Adrenal gland (tissue), 12 donors: ENCODE results near the gene ZBTB7C. TPM values are rescaled to one million over a fixed set of nuclear protein-coding genes. Genes with fewer than 3 reads are reported as not detected.

Experiments
- DNase-seq, 7 donors: peaks; one replicate each; pipeline ENCODE4 v3.0.0-alpha.2; 2019 to 2020
- H3K27ac ChIP-seq, 5 donors: fragments of 200-600 bp; sonication (generic) in 4 of 5; 1 replicate in 3 of 5; 2 replicates in 2 of 5; pipeline versions ENCODE4 v1.5.1 to v1.8.0; 2016 to 2020; ENCODE audit warnings: mild to moderate bottlenecking in 1 of 5
- H3K27me3 ChIP-seq: fragments of 200-600 bp; 2 replicates; pipeline ENCODE4 v1.8.0; 2021
- H3K36me3 ChIP-seq, 2 donors: fragments of 200-600 bp; replicated peaks in 1 of 2; 1 replicate in 1 of 2; 2 replicates in 1 of 2; pipeline versions ENCODE4 v1.5.1 to v1.8.0; 2018 to 2022
- H3K4me1 ChIP-seq, 2 donors: fragments of 200-600 bp; replicated peaks in 1 of 2; 1 replicate in 1 of 2; 2 replicates in 1 of 2; pipeline versions ENCODE4 v1.5.1 to v1.8.0; 2018 to 2021
- H3K4me3 ChIP-seq, 4 donors: fragments of 200-600 bp; sonication (generic) in 3 of 4; one replicate each; pipeline ENCODE4 v1.5.1; 2016 to 2018
- H3K9me3 ChIP-seq, 3 donors: fragments of 200-600 bp; sonication (generic) in 1 of 3; replicated peaks in 1 of 3; 1 replicate in 2 of 3; 2 replicates in 1 of 3; pipeline versions ENCODE4 v1.5.1 to v1.8.0; 2016 to 2021
- CTCF ChIP-seq, 6 experiments: fragments of 450-650 bp in 4 of 6; fragments of 200-600 bp in 2 of 6; sonication (generic) in 1 of 6; IDR thresholded peaks; 1 replicate in 5 of 6; 2 replicates in 1 of 6; pipeline versions ENCODE4 v1.5.1 to v1.8.0; 2016 to 2021; ENCODE audit warnings: antibody characterized with exemption in 6 of 6, mild to moderate bottlenecking in 2 of 6, moderate library complexity in 1 of 6
- POLR2A ChIP-seq, 2 donors: fragments of 450-650 bp; IDR thresholded peaks; one replicate each; pipeline ENCODE4 v1.6.1; 2017; ENCODE audit warnings: antibody characterized with exemption in 2 of 2, mild to moderate bottlenecking in 2 of 2, moderate library complexity in 1 of 2
- WGBS, 4 donors: extraction: QIAGEN DNeasy Blood & Tissue Kit in 2 of 4; methylation state at CpG; one replicate each; pipeline versions ENCODE4 v1.1.5 to v1.1.7; 2013 to 2017; 5-methylcytosine and 5-hydroxymethylcytosine counted together
- intact Hi-C, 2 donors: fragments of 100-400 bp; cut with DNase I; formaldehyde crosslinking; loops; one replicate each; pipeline versions ENCODE4 v1.14.1 to v1.15.0; 2022 to 2023
- polyA plus RNA-seq, 3 donors: library from polyadenylated mRNA; stranded (reverse); fragments of 200-250 nt in 2 of 3; fragments of 350-450 nt in 1 of 3; fragmentation: Illumina TruSeq in 1 of 3; extraction: RNeasy Lipid Tissue Mini Kit (QIAGEN cat#74804) in 1 of 3; gene quantifications; one replicate each; pipeline ENCODE4 v1.2.3, GENCODE V29; 2013 to 2014
- total RNA-seq, 9 donors: library from RNA; depleted of rRNA in 4 of 9; stranded (reverse); fragments of >200 nt in 4 of 9; fragments of 120-200 nt in 1 of 9; fragmentation: NEBNext Ultra II Directional in 1 of 9; extraction: Animal tissue kit (Norgen Biotek cat#: 25700) in 1 of 9; gene quantifications; one replicate each; pipeline versions ENCODE4 v1.1.0 to v1.2.4, GENCODE V29; 2013 to 2023
- donor health status: healthy with polysubstance abuse.
- donor health status: Bipolar disorder and iron deficiency.
- donor health status: DM: yes; HTN: yes; CAD: no.
- donor health status: DM: no; HTN: no; CAD: no.
- donor health status: DM: no; HTN: no; CAD: no.
- donor health status: DM: yes; HTN: yes; CAD: no.

Gene ZBTB7C
- total and polyA plus RNA-seq, 12 donors, result 5.2 to 42.8 (median 26.8) TPM

- DNase-seq, result peak in 4 of 7 donors; percentile 9 to 69 (median 45)
- peaks cover 17 to 39% of the 10 kb centered on the region in 2 donors for H3K4me1 ChIP-seq
Observed at GRCh38 chr18:48393776-48394175, 15.4 kb downstream of the ZBTB7C start.

GRCh38 chr18:48393170-48393569 lies 16.0 kb downstream of the ZBTB7C start:
- H3K9me3 ChIP-seq, result no peaks in the 10 kb centered on the region
- 74 to 85% (median 79%) methylated on average over 5 of the region's 5 CpGs for WGBS, 4 donors
- H3K4me1 ChIP-seq, result peaks cover 17 to 37% of the 10 kb centered on the region in 2 donors
- no peak overlapping the region for H3K4me3 ChIP-seq
- peak in 2 of 7 donors; percentile 10 to 28 for DNase-seq
- peak overlapping the region in 1 of 5 donors; percentile 51 for H3K27ac ChIP-seq
- no peaks in the 10 kb centered on the region for H3K27me3 ChIP-seq
- TF ChIP-seq POLR2A (IDR thresholded peaks at IDR 0.05), result no peak
- no peaks in the 10 kb centered on the region for H3K36me3 ChIP-seq
- intact Hi-C loops, result no loop called here

More at GRCh38 chr18:48393776-48394175, 15.4 kb downstream of the ZBTB7C start:
- TF ChIP-seq POLR2A (IDR thresholded peaks at IDR 0.05) (no peak), CTCF (IDR thresholded peaks at IDR 0.05) (no peak)
- peak overlapping the region in 1 of 5 donors; percentile 6 for H3K27ac ChIP-seq
- H3K27me3 ChIP-seq, result no peaks in the 10 kb centered on the region
- H3K4me3 ChIP-seq, result no peak overlapping the region
- no peaks in the 10 kb centered on the region for H3K36me3 ChIP-seq
- intact Hi-C loops, result no loop called here
- no peaks in the 10 kb centered on the region for H3K9me3 ChIP-seq
- WGBS, 4 donors, result 87 to 100% (median 97%) methylated on average over 1 of the region's 1 CpG

GRCh38 chr18:48392268-48392667 lies 16.9 kb downstream of the ZBTB7C start:
- intact Hi-C loops, result no loop called here

GRCh38 chr18:48391868-48392267 lies 17.3 kb downstream of the ZBTB7C start:
- Histone ChIP-seq H3K4me3 (no peak overlapping the region), H3K9me3 (no peaks in the 10 kb centered on the region), H3K4me1 (peaks cover 17 to 41% of the 10 kb centered on the region in 2 donors), H3K27me3 (no peaks in the 10 kb centered on the region), H3K27ac (peak overlapping the region in 3 of 5 donors; percentile 30 to 57 (median 31)), H3K36me3 (no peaks in the 10 kb centered on the region)
- peak in 6 of 7 donors; percentile 33 to 64 (median 48) for DNase-seq
- intact Hi-C loops, result no loop called here
- TF ChIP-seq CTCF (IDR thresholded peaks at IDR 0.05), result no peak
- no peak for TF ChIP-seq POLR2A (IDR thresholded peaks at IDR 0.05)
- 59 to 77% (median 71%) methylated on average over 3 of the region's 3 CpGs for WGBS, 4 donors

More at GRCh38 chr18:48392268-48392667, 16.9 kb downstream of the ZBTB7C start:
- Histone ChIP-seq H3K9me3 (no peaks in the 10 kb centered on the region), H3K4me3 (no peak overlapping the region), H3K27ac (peak overlapping the region in 2 of 5 donors; percentile 31 to 57), H3K4me1 (peaks cover 17 to 37% of the 10 kb centered on the region in 2 donors), H3K27me3 (no peaks in the 10 kb centered on the region), H3K36me3 (no peaks in the 10 kb centered on the region)
- DNase-seq, result peak in 2 of 7 donors; percentile 3 to 31
- TF ChIP-seq CTCF (IDR thresholded peaks at IDR 0.05) (no peak), POLR2A (IDR thresholded peaks at IDR 0.05) (no peak)
- WGBS, 4 donors, result 27 to 45% (median 32%) methylated on average over 1 of the region's 1 CpG

- H3K27ac ChIP-seq, result peak overlapping the region in 1 of 5 donors; percentile 20
- no peak overlapping the region for H3K4me3 ChIP-seq
- intact Hi-C loops, result no loop called here
- TF ChIP-seq CTCF (IDR thresholded peaks at IDR 0.05) (no peak), POLR2A (IDR thresholded peaks at IDR 0.05) (no peak)
- H3K9me3 ChIP-seq, result no peaks in the 10 kb centered on the region
- H3K36me3 ChIP-seq, result no peaks in the 10 kb centered on the region
- H3K27me3 ChIP-seq, result no peaks in the 10 kb centered on the region
- H3K4me1 ChIP-seq, result peaks cover 17 to 37% of the 10 kb centered on the region in 2 donors
- WGBS, 4 donors, result 84 to 100% (median 93%) methylated on average over 2 to 5 of the region's 5 CpGs
- peak in 2 of 7 donors; percentile 9 to 24 for DNase-seq
Observed at GRCh38 chr18:48390641-48391040, 18.5 kb downstream of the ZBTB7C start.
